ENCODE data around the gene DHFR. TPM values are rescaled to one million over a fixed set of nuclear protein-coding genes. Genes with fewer than 3 reads are reported as not detected.

The DHFR gene
- total and polyA plus RNA-seq, 2 of the 8 experiments (the other 6 are each of a cell fraction or from before 2014, with no cell fraction given): 46.4 to 88.9 TPM

DNA sequence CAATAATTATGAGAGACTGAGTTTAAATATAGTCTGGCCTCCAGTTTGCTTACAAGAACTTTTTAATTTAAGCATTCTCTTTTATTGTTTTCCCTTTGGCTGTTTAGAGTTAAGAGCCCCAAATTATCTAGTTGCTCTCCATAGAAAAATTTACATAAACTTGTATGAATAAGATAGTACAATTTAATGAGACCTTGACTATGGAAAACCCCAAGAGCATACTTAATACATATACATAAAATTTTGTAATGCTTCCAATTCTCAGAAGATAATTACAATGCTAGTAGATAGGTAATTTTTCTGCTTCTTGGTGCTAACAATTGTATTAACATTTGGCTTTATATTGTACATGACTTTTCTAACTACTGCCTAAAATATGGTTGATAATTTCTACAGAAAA is 20.6 kb downstream of the DHFR start:
- no peak overlapping the region for H3K18ac ChIP-seq (ENCODE audit: extremely low read depth, low read length)
- H3K79me1 ChIP-seq (ENCODE audit: low read depth, low read length): no peaks in the 10 kb centered on the region
- no peaks in the 10 kb centered on the region for H3K9me3 ChIP-seq (ENCODE audit: insufficient read depth in 2 of 2, low read depth in 1 of 2, low read length in 1 of 2)
- no peak overlapping the region for H2AK5ac ChIP-seq (ENCODE audit: low read depth, low read length)
- H4K91ac ChIP-seq (replicated peaks; ENCODE audit: insufficient read length, low read length): no peak overlapping the region
- no peak overlapping the region for H3K4ac ChIP-seq (replicated peaks; ENCODE audit: insufficient read length, low read depth, low read length)
- no peak overlapping the region for H2BK5ac ChIP-seq (ENCODE audit: low read depth, low read length)
- H4K8ac ChIP-seq (ENCODE audit: extremely low read depth, insufficient read depth, low read length): no peak overlapping the region
- H3K56ac ChIP-seq (replicated peaks; ENCODE audit: insufficient read length, low read depth, low read length): no peak overlapping the region
- CTCF ChIA-PET (ENCODE audit: partially characterized antibody): no interaction called here
- POLR2A ChIA-PET (ENCODE audit: partially characterized antibody): no interaction called here
- no peak overlapping the region for H3K9ac ChIP-seq (replicated peaks in 1 of 4; ENCODE audit: extremely low read depth in 1 of 4, low read depth in 3 of 4, low read length in 3 of 4)
- H3K4me2 ChIP-seq (ENCODE audit: insufficient read depth in 1 of 2, low read depth in 2 of 2, low read length in 2 of 2): no peak overlapping the region
- H2BK20ac ChIP-seq (ENCODE audit: low read length): no peak overlapping the region
- H3K27ac ChIP-seq (ENCODE audit: low read depth, low read length): no peak overlapping the region
- H3K27me3 ChIP-seq (replicated peaks in 1 of 4; ENCODE audit: control insufficient read depth in 3 of 4, extremely low read depth in 1 of 4, insufficient read depth in 3 of 4, low read length in 3 of 4): no peaks in the 10 kb centered on the region
- H3K23me2 ChIP-seq (ENCODE audit: low read depth, low read length): no peaks in the 10 kb centered on the region; the same call in 1 of the 2 replicates
- peaks cover 0 to 2% of the 10 kb centered on the region in 2 experiments for H4K20me1 ChIP-seq (replicated peaks in 1 of 2; ENCODE audit: control insufficient read depth in 1 of 2, insufficient read depth in 2 of 2, low read length in 2 of 2)
- no peak overlapping the region for H3K4me3 ChIP-seq (ENCODE audit: extremely low read depth in 1 of 4, insufficient read depth in 2 of 4, low read depth in 3 of 4, low read length in 4 of 4)
- H3K23ac ChIP-seq (ENCODE audit: insufficient read length): no peak overlapping the region
- H2AFZ ChIP-seq (ENCODE audit: low read length): no peak overlapping the region
- H3K4me1 ChIP-seq (replicated peaks in 1 of 4; ENCODE audit: control insufficient read depth in 3 of 4, insufficient read depth in 4 of 4, low read length in 3 of 4): no peaks in the 10 kb centered on the region
- H3K79me2 ChIP-seq (ENCODE audit: control insufficient read depth in 1 of 2, insufficient read depth in 2 of 2, low read length in 2 of 2): no peaks in the 10 kb centered on the region
- peaks cover 0 to 66% (median 21%) of the 10 kb centered on the region in 4 experiments for H3K36me3 ChIP-seq (ENCODE audit: control insufficient read depth in 2 of 4, insufficient read depth in 4 of 4, low read length in 3 of 4)
- no peak overlapping the region for H2BK120ac ChIP-seq (replicated peaks; ENCODE audit: low read depth, low read length)
- H2BK15ac ChIP-seq (ENCODE audit: low read length): no peak overlapping the region
- no peak overlapping the region for H3K14ac ChIP-seq (ENCODE audit: insufficient read length)
- no peak for DNase-seq (ENCODE audit: low read depth in 1 of 2, low spot score in 2 of 2)
- H4K5ac ChIP-seq (ENCODE audit: insufficient read length, low read depth, low read length): no peak overlapping the region
- H2BK12ac ChIP-seq (ENCODE audit: low read depth, low read length): no peak overlapping the region
- FAIRE-seq: no peak
- TF ChIP-seq SP1 (IDR thresholded peaks at IDR 0.05; ENCODE audit: low read depth, low read length) (no peak), SP4 (IDR thresholded peaks at IDR 0.05; ENCODE audit: low read length) (no peak), RXRA (IDR thresholded peaks at IDR 0.05; ENCODE audit: insufficient read depth, low read depth, low read length) (no peak), KDM1A (IDR thresholded peaks at IDR 0.05; ENCODE audit: borderline replicate concordance, low read length) (no peak), NANOG (IDR thresholded peaks at IDR 0.05; ENCODE audit: insufficient read depth, low read depth, low read length, poor library complexity, severe bottlenecking) (no peak), CBX5 (IDR thresholded peaks at IDR 0.05; ENCODE audit: low read depth, low read length) (no peak), POLR2AphosphoS5 (IDR thresholded peaks at IDR 0.05; ENCODE audit: low read depth, low read length) (no peak), SIRT6 (IDR thresholded peaks at IDR 0.05; ENCODE audit: low read length) (no peak), SIN3A (conservative IDR thresholded peaks at IDR 0.05 in 1 of 2, IDR thresholded peaks at IDR 0.05 in 1 of 2; ENCODE audit: low read depth in 1 of 2, low read length in 2 of 2) (no peak)
